LNCAP (cell line): Measurements from ENCODE around the gene CFAP45.

Experiments
- CTCF ChIP-seq: fragments of 450-650 bp; IDR thresholded peaks from 2 replicates; pipeline ENCODE4 v1.5.1; 2017; ENCODE audit warnings: mild to moderate bottlenecking

The CFAP45 gene

GRCh38 chr1:159938905-159939677, 39.1 kb upstream of the CFAP45 start:
- no peak for TF ChIP-seq CTCF

- no peak for TF ChIP-seq CTCF
These were observed 38.4 kb upstream of the CFAP45 start for GRCh38 chr1:159938211-159938852.

GRCh38 chr1:159937054-159937750, 37.2 kb upstream of the CFAP45 start:
- no peak for TF ChIP-seq CTCF

GRCh38 chr1:159936273-159936904, 36.4 kb upstream of the CFAP45 start:
- peak; percentile 97 for TF ChIP-seq CTCF

- TF ChIP-seq CTCF: no peak
These were observed 35.8 kb upstream of the CFAP45 start for GRCh38 chr1:159935719-159936272.

GRCh38 chr1:159935305-159935704, 35.3 kb upstream of the CFAP45 start:
- no peak for TF ChIP-seq CTCF
